ENCODE measurements around the gene GNAO1. TPM values are rescaled to one million over a fixed set of nuclear protein-coding genes. Genes with fewer than 3 reads are reported as not detected.
A peak's percentile ranks its signal among the peaks of the same experiment; 100 is the strongest.

Gene GNAO1
- total RNA-seq, 1 experiment from 2014 or later, result 3.4 TPM

GRCh38 chr16:56332464-56333079, 141.3 kb downstream of the GNAO1 start:
- DNase-seq (ENCODE audit: low read depth), result peak; percentile 57

- no peak for DNase-seq (ENCODE audit: low read depth)
Measured at GRCh38 chr16:56334761-56335160, 143.5 kb downstream of the GNAO1 start.

GRCh38 chr16:56336071-56336688, 144.9 kb downstream of the GNAO1 start:
- no peak for DNase-seq (ENCODE audit: low read depth)

GRCh38 chr16:56336711-56337110, 145.4 kb downstream of the GNAO1 start:
- DNase-seq (ENCODE audit: low read depth), result no peak

- no peak for DNase-seq (ENCODE audit: low read depth)
Measured at GRCh38 chr16:56337131-56337857, 146.0 kb downstream of the GNAO1 start.

DNA sequence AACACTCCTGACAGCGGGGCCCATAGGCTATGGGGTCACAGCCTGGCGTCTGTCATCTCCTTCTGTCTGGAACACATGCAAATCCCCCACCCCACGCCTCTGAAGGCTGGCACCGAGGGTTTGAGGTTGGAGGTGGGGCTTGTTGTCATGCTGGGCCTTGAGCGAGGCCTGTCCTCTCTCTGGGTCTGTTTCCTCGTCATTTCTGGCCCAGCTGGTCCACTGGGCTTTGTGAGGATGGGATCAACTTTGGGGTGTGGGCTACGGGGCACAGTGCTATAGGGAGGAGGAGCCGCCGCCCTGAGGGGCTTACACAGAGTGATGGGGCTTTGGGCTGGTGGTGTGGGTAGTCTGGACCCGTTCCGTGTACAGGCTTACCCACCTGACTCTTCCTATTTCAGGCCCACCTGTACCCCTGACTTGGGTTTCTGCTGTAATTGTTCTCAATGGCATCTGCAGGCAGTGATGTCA, 146.6 kb downstream of the GNAO1 start:
- no peak for DNase-seq (ENCODE audit: low read depth)

- no peak for DNase-seq (ENCODE audit: low read depth)
Measured at GRCh38 chr16:56338566-56339318, 147.5 kb downstream of the GNAO1 start.

DNA sequence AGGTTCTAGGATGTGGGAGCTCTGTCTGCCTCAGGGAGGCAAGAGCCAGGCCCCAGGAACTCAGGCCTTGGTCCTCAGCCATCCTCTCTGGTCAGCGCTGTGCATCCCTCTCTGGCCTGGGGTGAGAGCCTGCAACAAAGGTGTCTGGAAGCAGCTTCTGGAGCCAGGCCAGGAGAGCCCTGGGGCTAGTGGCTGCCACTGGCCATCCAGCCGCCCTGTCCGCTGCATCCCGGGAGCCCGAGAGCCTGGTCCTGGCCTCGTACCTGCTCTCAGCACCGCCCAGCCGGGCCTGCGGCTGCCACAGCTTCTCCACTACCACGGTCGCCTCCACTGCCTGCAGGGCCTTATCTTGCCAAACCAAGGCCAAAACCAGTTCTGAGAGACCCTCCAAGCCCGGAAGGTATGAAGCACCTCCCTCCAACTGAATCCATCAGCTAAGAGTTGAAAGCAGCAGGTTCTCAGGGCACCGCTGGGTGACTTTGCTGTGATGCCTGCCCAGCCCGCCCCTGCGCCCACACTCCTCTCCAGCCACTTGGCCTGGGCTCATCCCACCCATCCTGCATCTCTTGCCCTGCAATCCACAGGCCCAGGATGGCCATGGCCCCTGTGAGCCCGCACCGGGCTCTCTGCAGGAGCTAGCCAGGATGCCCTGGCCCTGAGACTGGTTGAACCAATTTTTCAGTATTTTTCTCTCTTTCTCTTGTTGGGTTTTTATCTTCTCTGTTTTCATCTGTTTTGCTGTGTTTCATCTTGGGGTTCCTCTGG, 148.3 kb downstream of the GNAO1 start:
- DNase-seq (ENCODE audit: low read depth), result no peak

GRCh38 chr16:56340416-56340815, 149.1 kb downstream of the GNAO1 start:
- no peak for DNase-seq (ENCODE audit: low read depth)

GRCh38 chr16:56340864-56341365, 149.6 kb downstream of the GNAO1 start:
- no peak for DNase-seq (ENCODE audit: low read depth)

DNA sequence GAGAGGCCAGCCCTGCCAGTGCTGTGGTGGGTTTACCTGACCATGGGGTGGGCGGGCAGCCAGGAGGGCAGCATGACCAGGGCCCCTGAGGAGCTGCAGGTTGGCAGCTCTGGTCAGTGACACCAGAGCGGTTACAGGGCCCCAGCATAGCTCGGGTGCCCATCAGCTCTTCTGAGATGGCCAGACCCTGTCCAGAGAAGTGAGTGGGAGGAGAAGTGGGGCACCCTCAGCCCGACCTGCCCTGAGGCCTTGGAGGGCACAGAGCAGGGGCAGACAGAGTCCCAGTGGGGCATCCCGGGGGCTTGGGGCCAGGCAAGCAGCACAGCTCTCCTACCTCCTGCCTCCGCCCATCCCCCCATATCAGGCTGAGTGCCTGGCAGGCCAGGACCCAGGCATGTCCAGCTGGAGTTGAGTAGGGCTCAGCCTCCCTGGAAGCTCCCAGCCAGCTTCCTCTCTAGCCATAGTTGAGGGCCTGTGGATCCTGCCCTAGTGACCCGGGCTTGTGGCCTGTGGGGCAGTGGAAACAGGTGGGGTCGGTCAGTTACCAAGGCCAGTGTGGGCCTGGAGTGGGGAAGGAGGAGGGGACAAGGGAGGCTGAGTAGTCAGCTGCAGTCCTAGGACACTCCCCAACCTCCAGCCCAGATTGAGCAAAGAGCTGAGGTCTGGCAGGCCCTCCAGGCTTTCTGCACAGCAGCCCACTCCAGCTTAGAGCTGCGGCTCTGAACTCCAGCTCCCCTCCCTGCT, 150.5 kb downstream of the GNAO1 start:
- no peak for DNase-seq (ENCODE audit: low read depth)

DNA sequence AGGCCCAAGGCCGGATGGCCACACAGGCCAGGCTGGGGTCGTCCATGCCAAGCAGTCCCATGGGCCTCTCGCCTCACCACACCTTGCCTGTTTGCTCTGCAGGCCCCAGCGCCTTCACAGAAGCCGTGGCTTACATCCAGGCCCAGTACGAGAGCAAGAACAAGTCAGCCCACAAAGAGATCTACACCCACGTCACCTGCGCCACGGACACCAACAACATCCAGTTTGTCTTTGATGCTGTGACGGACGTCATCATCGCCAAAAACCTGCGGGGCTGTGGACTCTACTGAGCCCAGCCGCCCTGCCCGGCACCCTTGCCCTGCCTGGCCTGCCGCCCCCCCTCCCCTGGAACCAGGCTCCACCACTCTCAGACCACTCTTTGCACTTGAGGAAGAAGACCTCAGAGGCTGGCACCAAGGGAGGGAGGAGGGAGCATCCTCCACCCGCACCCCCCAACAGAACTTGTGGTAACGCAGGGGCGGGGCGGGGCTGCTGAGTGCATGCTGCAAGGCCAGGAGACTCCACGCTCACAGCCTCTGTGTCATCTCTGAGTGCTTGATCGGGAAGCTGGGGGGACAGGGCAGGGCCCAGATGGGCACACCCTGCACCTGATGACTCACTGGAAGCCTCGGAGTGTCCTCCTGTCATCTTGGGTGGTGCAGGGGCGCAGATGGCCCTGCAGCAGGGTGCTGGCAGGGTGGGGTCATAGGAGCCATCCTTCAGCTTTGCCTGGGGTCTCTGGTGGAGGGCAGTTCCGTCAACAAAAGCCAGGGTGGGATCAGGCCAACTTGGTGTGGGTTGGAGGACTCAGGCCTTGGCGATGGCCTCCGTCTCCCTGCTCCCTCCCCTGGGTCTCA, 152.6 kb downstream of the GNAO1 start:
- DNase-seq (ENCODE audit: low read depth), result peak; percentile 43

DNA sequence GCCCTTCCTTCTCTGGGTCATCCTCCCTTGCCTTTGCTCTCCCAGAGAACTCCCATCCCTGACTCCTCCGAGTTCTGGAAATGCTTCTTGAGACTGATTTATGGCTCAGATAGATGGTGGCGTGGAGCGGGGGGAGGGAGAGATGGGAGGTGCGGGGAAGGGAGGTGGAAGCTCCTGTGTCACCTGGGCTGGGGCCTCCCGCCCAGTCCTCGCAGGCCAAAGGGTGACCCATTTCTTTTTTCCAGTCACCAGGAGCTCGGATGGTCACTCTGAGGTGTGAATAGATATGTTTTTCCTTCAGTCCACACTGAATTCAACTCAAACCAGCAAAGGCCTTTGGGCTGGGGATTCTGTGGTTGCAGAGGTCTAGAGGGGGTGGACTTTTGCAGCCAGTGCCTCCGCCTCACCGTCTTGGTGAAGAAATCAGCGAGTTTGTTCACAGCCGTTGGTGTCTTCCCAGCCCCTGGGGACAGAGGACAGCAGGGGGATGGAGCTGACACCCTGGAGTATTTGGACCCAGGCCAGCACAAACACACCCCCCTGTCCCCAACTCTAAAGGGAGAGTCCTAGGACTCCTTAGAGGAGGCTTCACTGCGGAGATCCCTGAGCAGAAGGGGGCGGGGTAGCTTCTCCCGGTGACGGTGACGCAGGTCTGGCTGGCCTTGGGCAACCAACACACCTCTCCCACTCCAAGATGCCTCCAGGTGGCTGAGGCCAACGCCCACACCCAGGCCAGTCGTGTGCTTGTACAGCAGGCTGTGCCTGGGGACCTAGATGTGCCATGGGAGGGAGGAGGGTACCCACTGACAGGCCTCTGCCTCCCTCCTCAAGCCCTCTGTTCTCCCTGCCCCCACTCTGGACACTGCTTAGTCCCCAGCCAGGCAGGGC, 153.5 kb downstream of the GNAO1 start:
- DNase-seq (ENCODE audit: low read depth), result no peak

GRCh38 chr16:56345406-56346050, 154.2 kb downstream of the GNAO1 start:
- DNase-seq (ENCODE audit: low read depth), result no peak

DNA sequence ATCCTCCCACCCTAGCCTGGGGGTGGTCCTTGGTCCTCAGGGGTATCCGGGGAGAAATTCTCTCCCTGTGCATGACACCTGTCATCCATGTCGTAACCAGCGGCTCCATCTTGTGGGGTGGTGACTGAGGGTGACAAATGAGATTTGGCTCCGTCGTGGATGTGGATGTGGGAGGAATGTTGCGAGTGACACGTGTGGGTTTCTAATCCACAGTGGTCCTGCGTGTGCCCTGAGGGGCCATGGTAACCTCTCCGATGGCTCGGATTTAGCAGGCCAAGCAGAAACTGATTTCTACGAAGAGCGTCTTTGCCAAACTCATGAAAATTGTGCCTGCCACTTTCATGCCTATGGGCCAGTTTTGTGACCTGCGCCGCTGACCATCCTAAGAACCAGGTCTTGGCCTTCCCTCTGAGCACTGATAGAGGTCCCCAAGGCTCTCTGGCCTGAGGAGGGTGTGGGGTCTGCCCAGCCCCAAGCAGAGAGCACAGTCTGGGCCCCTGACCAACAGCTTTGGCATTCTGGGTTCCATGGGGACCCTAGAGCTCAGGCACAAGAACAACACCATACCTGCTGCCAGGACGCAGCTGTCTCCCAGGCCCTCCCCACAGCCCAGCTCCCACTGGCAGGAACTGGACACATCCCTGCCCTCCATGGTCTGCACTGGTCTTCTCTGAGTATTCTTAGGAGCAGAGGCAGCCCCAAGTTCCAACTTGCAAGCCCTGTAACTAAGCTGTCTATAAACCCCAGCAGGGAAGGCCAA, 155.0 kb downstream of the GNAO1 start:
- DNase-seq (ENCODE audit: low read depth), result no peak

DNA sequence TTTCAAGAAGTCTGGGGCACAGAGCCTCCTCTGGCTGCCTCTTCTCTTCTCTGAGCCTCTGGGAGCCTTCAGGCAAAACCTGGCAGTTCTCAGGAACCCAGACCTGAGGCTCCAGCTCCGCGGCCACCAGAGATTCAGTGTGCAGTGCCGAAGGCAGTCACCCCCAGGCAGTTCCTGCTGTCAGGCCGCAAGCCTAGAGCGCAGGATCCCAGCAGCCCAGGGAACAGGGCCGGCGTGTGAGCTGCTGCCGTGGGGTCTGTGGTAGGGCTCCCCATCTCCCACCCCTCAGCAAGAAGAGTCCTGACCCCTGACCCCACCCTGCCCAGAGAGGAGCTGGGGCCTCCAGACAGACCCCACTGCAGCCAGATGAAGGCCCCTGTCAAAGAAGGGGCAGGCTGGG, 155.9 kb downstream of the GNAO1 start:
- no peak for DNase-seq (ENCODE audit: low read depth)

GRCh38 chr16:56347670-56348069, 156.4 kb downstream of the GNAO1 start:
- DNase-seq (ENCODE audit: low read depth), result no peak
